Loucy (cell line): Measurements from ENCODE around the gene F5.

Experiments used
- H2AFZ ChIP-seq: fragments of 200-600 bp; sonication (generic); 2 replicates; pipeline ENCODE4 v1.6.0; 2016; ENCODE audit warnings: antibody characterized with exemption, mild to moderate bottlenecking, low read length, moderate library complexity
- H3F3A ChIP-seq: fragments of 200-600 bp; 2 replicates; pipeline ENCODE4 v1.6.0; 2016; ENCODE audit warnings: antibody characterized with exemption, low read depth, mild to moderate bottlenecking
- H3K27me3 ChIP-seq: fragments of 200-600 bp; sonication (generic); 2 replicates; pipeline ENCODE4 v1.6.1; 2014; ENCODE audit warnings: low read length, mild to moderate bottlenecking; ENCODE audit not compliant: insufficient read depth, poor library complexity, severe bottlenecking
- H3K36me3 ChIP-seq: fragments of 200-600 bp; sonication (generic); 2 replicates; pipeline ENCODE4 v1.6.1; 2016; ENCODE audit warnings: low read length; ENCODE audit not compliant: insufficient read depth
- H3K4me1 ChIP-seq: fragments of 200-600 bp; sonication (generic); 2 replicates; pipeline ENCODE4 v1.5.1; 2014; ENCODE audit warnings: low read length, mild to moderate bottlenecking; ENCODE audit not compliant: insufficient read depth, poor library complexity, severe bottlenecking
- H3K4me2 ChIP-seq: fragments of 200-600 bp; sonication (generic); 2 replicates; pipeline ENCODE4 v1.6.0; 2014; ENCODE audit warnings: antibody characterized with exemption, low read length, low read depth, mild to moderate bottlenecking; ENCODE audit not compliant: poor library complexity, severe bottlenecking
- H3K4me3 ChIP-seq: fragments of 200-600 bp; sonication (generic); 2 replicates; pipeline ENCODE4 v1.5.1; 2014; ENCODE audit warnings: low read length, mild to moderate bottlenecking, mixed read lengths; ENCODE audit not compliant: poor library complexity, severe bottlenecking
- H3K79me2 ChIP-seq: fragments of 200-600 bp; sonication (generic); 2 replicates; pipeline ENCODE4 v1.6.1; 2014; ENCODE audit warnings: low read length; ENCODE audit not compliant: insufficient read depth
- H3K9ac ChIP-seq: fragments of 200-600 bp; sonication (generic); 2 replicates; pipeline ENCODE4 v1.6.0; 2014; ENCODE audit warnings: mild to moderate bottlenecking, low read depth, low read length, moderate library complexity; ENCODE audit not compliant: poor library complexity, severe bottlenecking
- H3K9me2 ChIP-seq: fragments of 200-600 bp; sonication (generic); replicated peaks from 2 replicates; pipeline ENCODE4 v1.6.1; 2016; ENCODE audit warnings: low read depth, low read length, mixed read lengths
- H3K9me3 ChIP-seq: fragments of 200-600 bp; sonication (generic); 2 replicates; pipeline ENCODE4 v1.6.1; 2014; ENCODE audit warnings: mild to moderate bottlenecking, antibody characterized with exemption, low read length, low read depth; ENCODE audit not compliant: insufficient read depth
- H4K20me1 ChIP-seq: fragments of 200-600 bp; sonication (generic); 2 replicates; pipeline ENCODE4 v1.6.0; 2014; ENCODE audit warnings: antibody characterized with exemption, low read length, mild to moderate bottlenecking; ENCODE audit not compliant: insufficient read depth, poor library complexity, severe bottlenecking
- EZH2phosphoT487 ChIP-seq: fragments of 200-600 bp; IDR thresholded peaks from 2 replicates; pipeline ENCODE4 v1.6.1; 2018; ENCODE audit warnings: antibody characterized with exemption, mild to moderate bottlenecking, moderate library complexity, borderline replicate concordance
- TF ChIP-seq, protein P1 (sequence below): fragments of 200-600 bp; sonication (generic); conservative IDR thresholded peaks from 2 replicates; pipeline ENCODE4 v1.5.1; 2014; ENCODE audit warnings: mild to moderate bottlenecking, antibody characterized with exemption, low read length

Gene F5

DNA sequence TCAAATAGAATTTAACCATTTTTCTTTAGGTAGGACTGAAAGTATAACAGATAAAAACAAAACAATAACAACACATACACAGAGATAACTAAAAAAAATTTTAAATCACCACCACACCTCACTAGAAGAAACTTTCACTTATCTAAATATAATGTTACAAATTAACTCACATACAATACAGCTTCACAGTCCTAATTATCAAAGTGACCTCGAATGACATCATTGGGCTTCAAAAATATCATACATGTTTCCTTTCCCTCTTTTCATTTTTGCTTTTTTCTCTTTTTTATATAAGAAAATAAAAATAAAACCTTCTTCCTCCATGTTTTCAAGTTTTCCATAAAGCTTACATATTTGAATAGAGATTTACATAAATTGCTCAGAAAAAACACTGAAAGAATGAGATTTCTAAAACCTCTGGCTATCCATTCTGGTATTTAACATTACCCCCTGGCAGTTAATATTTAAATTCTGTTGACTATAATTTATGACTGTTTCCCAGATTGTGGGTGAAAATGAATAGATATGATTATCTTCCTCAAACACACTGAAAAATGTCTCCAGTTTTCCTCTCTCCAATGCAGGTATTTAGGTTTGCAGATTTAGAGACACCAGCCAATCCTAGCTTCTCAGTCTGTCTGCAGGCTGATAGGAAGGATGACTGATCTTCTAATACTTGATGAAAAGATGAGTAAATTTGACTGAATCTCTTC, 60.0 kb downstream of the F5 start:
- no peaks in the 10 kb centered on the region for H4K20me1 ChIP-seq
- no peak for TF ChIP-seq EZH2phosphoT487
- TF ChIP-seq, protein P1, sequence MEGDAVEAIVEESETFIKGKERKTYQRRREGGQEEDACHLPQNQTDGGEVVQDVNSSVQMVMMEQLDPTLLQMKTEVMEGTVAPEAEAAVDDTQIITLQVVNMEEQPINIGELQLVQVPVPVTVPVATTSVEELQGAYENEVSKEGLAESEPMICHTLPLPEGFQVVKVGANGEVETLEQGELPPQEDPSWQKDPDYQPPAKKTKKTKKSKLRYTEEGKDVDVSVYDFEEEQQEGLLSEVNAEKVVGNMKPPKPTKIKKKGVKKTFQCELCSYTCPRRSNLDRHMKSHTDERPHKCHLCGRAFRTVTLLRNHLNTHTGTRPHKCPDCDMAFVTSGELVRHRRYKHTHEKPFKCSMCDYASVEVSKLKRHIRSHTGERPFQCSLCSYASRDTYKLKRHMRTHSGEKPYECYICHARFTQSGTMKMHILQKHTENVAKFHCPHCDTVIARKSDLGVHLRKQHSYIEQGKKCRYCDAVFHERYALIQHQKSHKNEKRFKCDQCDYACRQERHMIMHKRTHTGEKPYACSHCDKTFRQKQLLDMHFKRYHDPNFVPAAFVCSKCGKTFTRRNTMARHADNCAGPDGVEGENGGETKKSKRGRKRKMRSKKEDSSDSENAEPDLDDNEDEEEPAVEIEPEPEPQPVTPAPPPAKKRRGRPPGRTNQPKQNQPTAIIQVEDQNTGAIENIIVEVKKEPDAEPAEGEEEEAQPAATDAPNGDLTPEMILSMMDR = no peak

DNA sequence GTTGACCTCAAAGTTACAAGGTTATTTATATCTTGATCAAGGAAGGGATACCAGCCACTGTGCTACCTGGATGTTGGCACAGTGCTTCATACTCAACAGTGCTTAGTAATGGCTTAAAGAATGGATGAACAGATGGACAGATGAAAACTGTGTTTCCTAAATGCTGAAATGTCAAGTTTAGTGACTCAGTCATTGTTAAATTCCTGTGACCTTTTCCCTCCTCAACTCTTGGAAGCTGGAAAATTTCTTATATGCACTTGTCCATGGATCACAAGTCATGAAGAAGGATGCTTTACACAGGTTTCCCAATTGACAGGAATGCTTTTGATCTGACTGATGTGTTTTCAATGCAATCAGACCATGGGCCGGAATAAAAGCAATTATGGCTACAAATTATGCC, 60.9 kb downstream of the F5 start:
- Histone ChIP-seq H3K4me1 (peaks cover 10% of the 10 kb centered on the region), H3K9ac (no peak overlapping the region), H3F3A (no peaks in the 10 kb centered on the region), H3K4me2 (no peak overlapping the region), H3K4me3 (no peak overlapping the region), H2AFZ (no peak overlapping the region), H3K9me3 (no peaks in the 10 kb centered on the region), H3K79me2 (no peaks in the 10 kb centered on the region), H3K27me3 (no peaks in the 10 kb centered on the region), H3K36me3 (no peaks in the 10 kb centered on the region), H3K9me2 (no peaks in the 10 kb centered on the region), H4K20me1 (no peaks in the 10 kb centered on the region)
- no peak for TF ChIP-seq EZH2phosphoT487
- TF ChIP-seq, protein P1 = no peak

More for the DNA sequence above, 60.0 kb downstream of the F5 start:
- no peaks in the 10 kb centered on the region for H3K79me2 ChIP-seq
- H3K4me1 ChIP-seq = peaks cover 10% of the 10 kb centered on the region
- H3K9me2 ChIP-seq = no peaks in the 10 kb centered on the region
- no peaks in the 10 kb centered on the region for H3F3A ChIP-seq
- H3K36me3 ChIP-seq = no peaks in the 10 kb centered on the region
- no peak overlapping the region for H2AFZ ChIP-seq
- no peak overlapping the region for H3K9ac ChIP-seq
- no peaks in the 10 kb centered on the region for H3K9me3 ChIP-seq
- H3K4me3 ChIP-seq = no peak overlapping the region
- no peaks in the 10 kb centered on the region for H3K27me3 ChIP-seq
- H3K4me2 ChIP-seq = no peak overlapping the region

DNA sequence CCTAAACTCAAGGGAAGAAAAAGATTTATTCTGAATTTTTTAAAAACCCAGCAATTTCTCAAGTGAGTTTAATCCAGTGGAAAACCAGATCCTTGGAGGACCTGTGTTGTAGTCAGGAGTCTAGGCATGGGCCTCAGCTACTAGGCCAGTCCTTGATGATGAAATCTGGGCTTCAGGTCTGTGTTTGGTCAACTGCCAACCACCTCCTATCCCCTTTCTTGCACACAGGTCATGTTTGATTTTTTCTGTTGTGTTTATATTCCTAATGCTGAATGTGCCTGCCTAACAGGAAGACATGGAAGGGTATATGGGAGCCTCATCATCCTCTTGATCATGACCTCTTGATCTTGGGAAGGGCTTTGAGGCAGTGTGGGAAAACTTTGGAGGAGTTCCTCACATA, 62.4 kb downstream of the F5 start:
- no peaks in the 10 kb centered on the region for H3K9me3 ChIP-seq
- H3K9ac ChIP-seq = no peak overlapping the region
- no peaks in the 10 kb centered on the region for H3F3A ChIP-seq
- H3K9me2 ChIP-seq = no peaks in the 10 kb centered on the region
- no peaks in the 10 kb centered on the region for H3K36me3 ChIP-seq
- H2AFZ ChIP-seq = no peak overlapping the region
- no peaks in the 10 kb centered on the region for H3K27me3 ChIP-seq
- H3K79me2 ChIP-seq = no peaks in the 10 kb centered on the region
- no peak overlapping the region for H3K4me2 ChIP-seq
- no peaks in the 10 kb centered on the region for H4K20me1 ChIP-seq
- H3K4me1 ChIP-seq = peaks cover 5% of the 10 kb centered on the region
- no peak overlapping the region for H3K4me3 ChIP-seq
- no peak for TF ChIP-seq EZH2phosphoT487
- TF ChIP-seq, protein P1 = no peak
